SK-N-SH treated with all-trans-retinoic acid at 6 μM for 48 hours (cell line): Measurements from ENCODE around the gene GPD1.
A peak's percentile ranks its signal among the peaks of the same experiment; 100 is the strongest.

Experiments used
- ATAC-seq: fragments of 200-7000 bp; cut with Tn5 transposase; 3 replicates; pipeline ENCODE4 v1.9.1; 2020; ENCODE audit warnings: mild to moderate bottlenecking, moderate library complexity
- ARNTL ChIP-seq: fragments of 450-650 bp; formaldehyde crosslinking; IDR thresholded peaks from 2 replicates; pipeline ENCODE4 v1.5.0; 2020; ENCODE audit warnings: low read depth, mild to moderate bottlenecking, moderate library complexity, borderline replicate concordance
- BACH2 ChIP-seq: fragments of 250-450 bp; sonication (Bioruptor Pico); IDR thresholded peaks from 2 replicates; pipeline ENCODE4 v1.9.0; 2021; ENCODE audit warnings: mild to moderate bottlenecking, borderline replicate concordance
- CSRNP3 ChIP-seq: fragments of 250-450 bp; sonication (Bioruptor Pico); IDR thresholded peaks from 2 replicates; pipeline ENCODE4 v1.5.1; 2021; ENCODE audit warnings: mild to moderate bottlenecking, moderate library complexity
- ESRRG ChIP-seq: fragments of 250-450 bp; sonication (Bioruptor Pico); IDR thresholded peaks from 2 replicates; pipeline ENCODE4 v1.6.1; 2021; ENCODE audit warnings: mild to moderate bottlenecking
- GLIS3 ChIP-seq: fragments of 250-450 bp; sonication (Bioruptor Pico); IDR thresholded peaks from 2 replicates; pipeline ENCODE4 v1.5.0; 2020; ENCODE audit warnings: mild to moderate bottlenecking, moderate library complexity
- ISL1 ChIP-seq: fragments of 250-450 bp; sonication (Bioruptor Pico); IDR thresholded peaks from 2 replicates; pipeline ENCODE4 v2.1.2; 2022; ENCODE audit warnings: mild to moderate bottlenecking, moderate library complexity
- OSR1 ChIP-seq: fragments of 250-450 bp; sonication (Bioruptor Pico); IDR thresholded peaks from 2 replicates; pipeline ENCODE4 v1.8.0; 2022; ENCODE audit warnings: moderate library complexity, mild to moderate bottlenecking, inconsistent platforms
- PATZ1 ChIP-seq: fragments of 250-450 bp; sonication (Bioruptor Pico); IDR thresholded peaks from 2 replicates; pipeline ENCODE4 v1.8.0; 2020; ENCODE audit warnings: mild to moderate bottlenecking, moderate library complexity, borderline replicate concordance
- RARB ChIP-seq: fragments of 250-450 bp; sonication (Bioruptor Pico); IDR thresholded peaks from 2 replicates; pipeline ENCODE4 v1.8.0; 2021; ENCODE audit warnings: mild to moderate bottlenecking, moderate library complexity
- SNAI2 ChIP-seq: fragments of 250-450 bp; sonication (Bioruptor Pico); IDR thresholded peaks from 2 replicates; pipeline ENCODE4 v1.5.0; 2020; ENCODE audit warnings: mild to moderate bottlenecking, moderate library complexity
- TCF4 ChIP-seq: fragments of 250-450 bp; sonication (Bioruptor Pico); IDR thresholded peaks from 2 replicates; pipeline ENCODE4 v1.8.0; 2021; ENCODE audit warnings: mild to moderate bottlenecking, moderate library complexity, borderline replicate concordance
- TOX ChIP-seq: fragments of 250-450 bp; sonication (Bioruptor Pico); IDR thresholded peaks from 2 replicates; pipeline ENCODE4 v1.8.0; 2021; ENCODE audit warnings: mild to moderate bottlenecking, moderate library complexity, borderline replicate concordance
- TSHZ2 ChIP-seq: fragments of 250-450 bp; sonication (Bioruptor Pico); IDR thresholded peaks from 2 replicates; pipeline ENCODE4 v1.5.0; 2020; ENCODE audit warnings: mild to moderate bottlenecking, moderate library complexity
- ZC3H10 ChIP-seq: fragments of 250-450 bp; sonication (Bioruptor Pico); IDR thresholded peaks from 2 replicates; pipeline ENCODE4 v1.5.1; 2021; ENCODE audit warnings: mild to moderate bottlenecking, moderate library complexity
- ZFP3 ChIP-seq: fragments of 250-450 bp; sonication (Bioruptor Pico); IDR thresholded peaks from 2 replicates; pipeline ENCODE4 v1.5.0; 2020; ENCODE audit warnings: mild to moderate bottlenecking, moderate library complexity
- ZFP30 ChIP-seq: fragments of 450-650 bp; formaldehyde crosslinking; IDR thresholded peaks from 2 replicates; pipeline ENCODE4 v1.5.0; 2022; ENCODE audit warnings: mild to moderate bottlenecking, moderate library complexity
- ZNF70 ChIP-seq: fragments of 450-650 bp; formaldehyde crosslinking; IDR thresholded peaks from 2 replicates; pipeline ENCODE4 v1.5.0; 2020; ENCODE audit warnings: mild to moderate bottlenecking, moderate library complexity
- ZNF8 ChIP-seq: fragments of 450-650 bp; formaldehyde crosslinking; IDR thresholded peaks from 2 replicates; pipeline ENCODE4 v1.5.0; 2020; ENCODE audit warnings: mild to moderate bottlenecking, moderate library complexity

GPD1 gene

GRCh38 chr12:50089730-50090129 lies 14.1 kb upstream of the GPD1 start (continued):
- TF ChIP-seq ZFP3 (CRISPR knock-in tag) (no peak), TCF4 (no peak), SNAI2 (CRISPR knock-in tag) (no peak)
- TF ChIP-seq, all 23 proteins: peak for 0

- ATAC-seq = no peak
- TF ChIP-seq ISL1 (CRISPR knock-in tag) = no peak
- no peak for TF ChIP-seq CSRNP3
- TF ChIP-seq TOX (CRISPR knock-in tag) = no peak
- TF ChIP-seq PATZ1 = no peak
- TF ChIP-seq SNAI2 (CRISPR knock-in tag) = no peak
- no peak for TF ChIP-seq ZNF70 (CRISPR knock-in tag)
- TF ChIP-seq ZFP30 (CRISPR knock-in tag) = no peak
- TF ChIP-seq GLIS3 (CRISPR knock-in tag) = no peak
Observed at GRCh38 chr12:50090391-50090790, 13.4 kb upstream of the GPD1 start.

- TF ChIP-seq TSHZ2 (CRISPR knock-in tag) = no peak
- no peak for ATAC-seq
Observed at GRCh38 chr12:50097952-50098351, 5.9 kb upstream of the GPD1 start.

- ATAC-seq = no peak
- TF ChIP-seq SNAI2 (CRISPR knock-in tag) (no peak), GLIS3 (CRISPR knock-in tag) (no peak), CSRNP3 (no peak), ISL1 (CRISPR knock-in tag) (no peak), ZFP30 (CRISPR knock-in tag) (no peak), BACH2 (CRISPR knock-in tag) (no peak), ZC3H10 (CRISPR knock-in tag) (no peak), ZNF8 (CRISPR knock-in tag) (no peak), TCF4 (no peak), TOX (CRISPR knock-in tag) (no peak), ZNF70 (CRISPR knock-in tag) (no peak), RARB (CRISPR knock-in tag) (no peak), ZFP3 (CRISPR knock-in tag) (no peak)
Observed at GRCh38 chr12:50099302-50100008, 4.4 kb upstream of the GPD1 start.

GRCh38 chr12:50100561-50100960 lies 3.2 kb upstream of the GPD1 start:
- no peak for TF ChIP-seq ZFP3 (CRISPR knock-in tag)
- no peak for ATAC-seq

- peak; percentile 67 for ATAC-seq
- TF ChIP-seq TCF4 = no peak
- no peak for TF ChIP-seq ZFP30 (CRISPR knock-in tag)
- no peak for TF ChIP-seq CSRNP3
- no peak for TF ChIP-seq ZNF8 (CRISPR knock-in tag)
- no peak for TF ChIP-seq BACH2 (CRISPR knock-in tag)
- TF ChIP-seq PATZ1 = no peak
- no peak for TF ChIP-seq ZFP3 (CRISPR knock-in tag)
- TF ChIP-seq TOX (CRISPR knock-in tag) = no peak
- no peak for TF ChIP-seq OSR1 (CRISPR knock-in tag)
- TF ChIP-seq ESRRG (CRISPR knock-in tag) = no peak
- TF ChIP-seq SNAI2 (CRISPR knock-in tag) = no peak
- TF ChIP-seq GLIS3 (CRISPR knock-in tag) = no peak
- TF ChIP-seq RARB (CRISPR knock-in tag) = no peak
- TF ChIP-seq ARNTL = no peak
Observed at GRCh38 chr12:50101663-50102062, 2.1 kb upstream of the GPD1 start.
